ENCODE measurements around the gene PDK4. TPM values are rescaled to one million over a fixed set of nuclear protein-coding genes. Genes with fewer than 3 reads are reported as not detected.
"Not testable (repeated sequence)": the region's sequence is repeated elsewhere in the genome, so short reads cannot be mapped to it uniquely, and the experiment has no call there.

Gene PDK4
- total and polyA plus RNA-seq, 2 of the 13 experiments (the other 11 are each of a cell fraction or from before 2014, with no cell fraction given), result 0.04 TPM; not detected in 1

- CTCF ChIA-PET (ENCODE audit: low intra/inter-chr PET ratio, low total read pairs), result not testable (repeated sequence)
These were observed 44.0 kb downstream of the PDK4 start for GRCh38 chr7:95552010-95552926.

GRCh38 chr7:95550546-95550945 is 45.8 kb downstream of the PDK4 start:
- H3K27ac ChIP-seq (ENCODE audit: extremely low read length, insufficient read depth, low read length), result no peak overlapping the region
- POLR2A ChIA-PET, result no interaction called here
- ATAC-seq, result no peak
- WGBS (ENCODE audit: low lambda C conversion rate), result 0% methylated on average over 4 of the region's 4 CpGs
- CTCF ChIA-PET (ENCODE audit: low intra/inter-chr PET ratio, low total read pairs), result no interaction called here
- no peak overlapping the region for H3K4me2 ChIP-seq (ENCODE audit: low read depth, low read length)
- H4K20me1 ChIP-seq (ENCODE audit: insufficient read depth, low read length), result no peaks in the 10 kb centered on the region
- H3K4me1 ChIP-seq (ENCODE audit: insufficient read depth, low read length), result peaks cover 10% of the 10 kb centered on the region; the same call in 1 of the 2 replicates
- H3K9me3 ChIP-seq (ENCODE audit: low read length), result no peaks in the 10 kb centered on the region
- no peaks in the 10 kb centered on the region for H3K36me3 ChIP-seq (replicated peaks in 1 of 2; ENCODE audit: control insufficient read depth in 1 of 2, insufficient read depth in 2 of 2, low read length in 2 of 2)
- BruUV-seq (replicated peaks), result no TSS peak
- no peak overlapping the region for H2AFZ ChIP-seq (ENCODE audit: low read length)
- H3K4me3 ChIP-seq (replicated peaks in 1 of 3; ENCODE audit: insufficient read depth in 1 of 3, low read depth in 2 of 3, low read length in 3 of 3), result no peak overlapping the region
- intact Hi-C loops (cut with micrococcal nuclease; ENCODE audit: unreplicated experiment) (no loop called here), in situ Hi-C loops (cut with HindIII; ENCODE audit: extremely low pct_ligation_motif_present, low pct_unique_long_range_greater_than_20kb) (no loop called here)
- FAIRE-seq, result no peak
- H3K27me3 ChIP-seq (ENCODE audit: control insufficient read depth in 1 of 2, insufficient read depth in 2 of 2, low read length in 2 of 2), result no peaks in the 10 kb centered on the region; a peak in 1 of 5 replicates
- no peak for DNase-seq (ENCODE audit: low spot score)
- H3K79me2 ChIP-seq (ENCODE audit: insufficient read depth, low read length), result no peaks in the 10 kb centered on the region
- no peak overlapping the region for H3K9ac ChIP-seq (ENCODE audit: insufficient read depth, low read depth, low read length)
- TF ChIP-seq HMGXB3 (CRISPR knock-in tag; IDR thresholded peaks at IDR 0.05; ENCODE audit: borderline replicate concordance), result no peak
- no peak for TF ChIP-seq RFX3 (CRISPR knock-in tag; IDR thresholded peaks at IDR 0.05)
- TF ChIP-seq MATR3 (CRISPR knock-in tag; IDR thresholded peaks at IDR 0.05), result no peak
- no peak for TF ChIP-seq MED8 (CRISPR knock-in tag; IDR thresholded peaks at IDR 0.05; ENCODE audit: insufficient replicate concordance)
- no peak for TF ChIP-seq HNRNPK (IDR thresholded peaks at IDR 0.05; ENCODE audit: low read depth, low read length, poor library complexity, severe bottlenecking)
- TF ChIP-seq MLXIP (CRISPR knock-in tag; IDR thresholded peaks at IDR 0.05; ENCODE audit: borderline replicate concordance), result no peak
- no peak for TF ChIP-seq IRF1 (CRISPR knock-in tag; IDR thresholded peaks at IDR 0.05; ENCODE audit: low read depth)

More at GRCh38 chr7:95552010-95552926, 44.0 kb downstream of the PDK4 start:
- in situ Hi-C loops (cut with HindIII; ENCODE audit: extremely low pct_ligation_motif_present, low pct_unique_long_range_greater_than_20kb); ATAC-seq; H3K9me3 ChIP-seq (ENCODE audit: low read length); POLR2A ChIA-PET; H3K36me3 ChIP-seq (replicated peaks in 1 of 2; ENCODE audit: control insufficient read depth in 1 of 2, insufficient read depth in 2 of 2, low read length in 2 of 2); H4K20me1 ChIP-seq (ENCODE audit: insufficient read depth, low read length); H3K4me3 ChIP-seq (replicated peaks in 1 of 3; ENCODE audit: insufficient read depth in 1 of 3, low read depth in 2 of 3, low read length in 3 of 3); H3K27me3 ChIP-seq (ENCODE audit: control insufficient read depth in 1 of 2, insufficient read depth in 2 of 2, low read length in 2 of 2); H3K27ac ChIP-seq (ENCODE audit: extremely low read length, insufficient read depth, low read length); H3K4me2 ChIP-seq (ENCODE audit: low read depth, low read length); H3K79me2 ChIP-seq (ENCODE audit: insufficient read depth, low read length); DNase-seq (ENCODE audit: low spot score); BruUV-seq (replicated peaks); FAIRE-seq; intact Hi-C loops (cut with micrococcal nuclease; ENCODE audit: unreplicated experiment); H3K9ac ChIP-seq (ENCODE audit: insufficient read depth, low read depth, low read length); H2AFZ ChIP-seq (ENCODE audit: low read length): not testable (repeated sequence)
- H3K4me1 ChIP-seq (ENCODE audit: insufficient read depth, low read length), result peaks cover 10% of the 10 kb centered on the region; the same call in 1 of the 2 replicates
- WGBS (ENCODE audit: low lambda C conversion rate), result 75% methylated on average over 26 of the region's 45 CpGs
